ENCODE results near the gene NRIP2.
"Not testable (repeated sequence)": the region's sequence is repeated elsewhere in the genome, so short reads cannot be mapped to it uniquely, and the experiment has no call there.

The NRIP2 gene, protein sequence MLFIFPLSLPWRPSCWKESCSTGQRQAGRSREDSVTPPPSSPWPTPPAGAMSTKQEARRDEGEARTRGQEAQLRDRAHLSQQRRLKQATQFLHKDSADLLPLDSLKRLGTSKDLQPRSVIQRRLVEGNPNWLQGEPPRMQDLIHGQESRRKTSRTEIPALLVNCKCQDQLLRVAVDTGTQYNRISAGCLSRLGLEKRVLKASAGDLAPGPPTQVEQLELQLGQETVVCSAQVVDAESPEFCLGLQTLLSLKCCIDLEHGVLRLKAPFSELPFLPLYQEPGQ

DNA sequence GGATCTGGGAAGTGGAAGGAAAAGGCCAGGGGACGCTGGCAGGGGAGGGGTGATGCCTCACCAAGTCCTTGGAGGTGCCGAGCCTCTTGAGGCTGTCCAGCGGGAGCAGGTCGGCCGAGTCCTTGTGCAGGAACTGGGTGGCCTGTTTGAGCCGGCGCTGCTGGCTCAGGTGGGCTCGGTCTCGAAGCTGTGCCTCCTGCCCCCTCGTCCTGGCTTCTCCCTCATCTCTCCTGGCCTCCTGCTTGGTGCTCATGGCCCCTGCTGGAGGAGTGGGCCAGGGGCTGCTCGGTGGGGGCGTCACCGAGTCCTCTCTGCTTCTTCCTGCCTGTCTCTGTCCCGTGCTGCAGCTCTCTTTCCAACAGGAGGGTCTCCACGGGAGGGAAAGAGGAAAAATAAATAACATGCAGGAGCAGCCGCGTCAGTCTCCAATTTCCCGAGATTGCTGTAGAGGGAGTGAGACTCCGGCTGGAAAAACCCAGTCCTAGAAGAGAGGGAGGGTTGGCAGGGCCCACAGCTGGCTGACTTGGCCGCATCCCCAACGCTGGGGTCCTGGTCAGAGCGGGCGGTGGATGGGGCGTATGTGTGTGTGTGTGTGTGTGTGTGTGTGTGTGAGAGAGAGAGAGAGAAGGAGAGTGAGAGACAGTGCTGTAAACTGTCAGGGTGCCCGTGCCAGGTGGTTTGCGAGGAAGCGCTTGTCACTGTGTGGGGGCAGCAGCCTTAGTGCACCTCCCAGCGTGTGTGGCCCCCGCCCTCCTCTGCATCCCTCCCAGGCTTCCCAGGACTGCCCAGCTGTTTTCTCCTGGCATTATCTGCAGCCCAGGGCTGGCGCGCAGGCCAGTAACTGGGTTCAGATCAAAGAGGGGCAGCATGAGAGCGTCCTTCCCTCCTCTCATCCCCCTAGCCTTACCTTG, at the start of gene NRIP2:
NRIP2 (minus strand) TSS at position 455 of the 911 bp plus-strand sequence; CDS start at position 403, 52 bp downstream.
- H3K27me3 ChIP-seq (ENCODE audit: control insufficient read depth, insufficient read depth, low read length), result no peaks in the 10 kb centered on the region
- H3K36me3 ChIP-seq (ENCODE audit: control insufficient read depth, insufficient read depth, low read length), result no peaks in the 10 kb centered on the region
- no peak within 1 kb of the TSS for H3K27ac ChIP-seq (ENCODE audit: low read depth, low read length)
- H3K9ac ChIP-seq (ENCODE audit: low read length), result no peak within 1 kb of the TSS
- H3K4me3 ChIP-seq (ENCODE audit: low read length), result peak within 1 kb of the TSS; percentile 42
- peaks cover 8% of the 10 kb centered on the region for H3K4me1 ChIP-seq (ENCODE audit: control insufficient read depth, insufficient read depth, low read length)

DNA sequence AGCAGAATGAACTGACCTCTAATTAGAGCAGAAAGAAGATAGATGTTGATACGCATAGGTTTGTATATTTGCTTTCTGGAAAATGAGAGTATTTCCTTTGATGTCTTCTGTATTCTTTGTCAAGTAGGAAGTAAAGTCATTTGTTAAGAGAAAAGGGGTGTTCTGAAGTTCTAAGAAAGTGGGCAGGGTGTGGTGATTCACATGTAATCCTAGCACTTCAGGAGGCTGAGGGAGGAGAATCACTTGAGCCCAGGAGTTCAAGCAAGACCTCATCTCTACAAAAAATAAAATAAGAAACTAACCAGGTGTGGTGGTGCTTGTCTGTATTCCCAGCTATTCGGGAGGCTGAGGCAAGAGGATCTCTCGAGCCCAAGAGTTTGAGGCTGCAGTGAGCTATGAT, 45.0 kb upstream of the NRIP2 start:
- H3K36me3 ChIP-seq (ENCODE audit: control insufficient read depth, insufficient read depth, low read length), result no peaks in the 10 kb centered on the region
- H3K4me1 ChIP-seq (ENCODE audit: control insufficient read depth, insufficient read depth, low read length), result no peaks in the 10 kb centered on the region
- no peak overlapping the region for H3K27ac ChIP-seq (ENCODE audit: low read depth, low read length)
- no peaks in the 10 kb centered on the region for H3K27me3 ChIP-seq (ENCODE audit: control insufficient read depth, insufficient read depth, low read length)
- no peak overlapping the region for H3K4me3 ChIP-seq (ENCODE audit: low read length)
- no peak overlapping the region for H3K9ac ChIP-seq (ENCODE audit: low read length)

DNA sequence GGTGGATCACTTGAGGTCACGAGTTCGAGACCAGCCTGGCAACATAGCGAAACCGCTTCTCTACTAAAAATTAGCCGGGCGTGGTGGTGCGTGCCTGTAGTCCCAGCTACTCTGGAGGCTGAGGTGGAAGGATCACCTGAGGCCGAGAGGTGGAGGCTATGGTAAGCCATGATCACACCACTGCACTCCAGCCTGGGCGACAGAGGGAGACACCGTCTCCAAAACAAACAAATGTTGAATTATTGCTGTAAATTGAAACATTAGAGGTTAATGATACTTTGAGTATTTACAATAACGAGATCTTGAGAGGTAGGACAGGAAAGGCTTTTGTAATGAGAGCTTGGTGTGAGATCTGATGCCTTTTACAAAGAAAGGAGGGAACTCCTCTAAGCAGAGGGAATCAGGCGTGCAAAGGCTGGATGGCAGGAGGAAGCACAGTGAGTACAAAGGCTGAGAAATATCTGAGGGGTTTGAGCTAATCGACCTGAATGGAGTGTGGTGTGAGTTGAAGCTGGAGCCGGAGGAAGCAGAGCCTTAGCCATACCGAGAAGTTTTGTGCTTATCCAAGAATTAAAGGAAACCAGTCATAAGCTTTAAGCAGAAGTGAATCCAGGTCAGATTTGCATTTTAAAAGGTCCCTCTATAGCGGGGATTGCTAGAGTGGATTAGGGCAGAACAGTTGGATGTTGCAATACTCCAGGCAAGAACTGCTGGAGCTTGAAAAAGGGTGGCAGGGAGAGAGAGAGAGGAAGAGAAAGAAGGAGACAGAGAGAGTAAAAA, 43.3 kb upstream of the NRIP2 start:
- Histone ChIP-seq H3K27ac (ENCODE audit: low read depth, low read length) (peak overlapping the region; percentile 85), H3K4me3 (ENCODE audit: low read length) (peak overlapping the region; percentile 89), H3K36me3 (ENCODE audit: control insufficient read depth, insufficient read depth, low read length) (no peaks in the 10 kb centered on the region), H3K4me1 (ENCODE audit: control insufficient read depth, insufficient read depth, low read length) (no peaks in the 10 kb centered on the region), H3K9ac (ENCODE audit: low read length) (peak overlapping the region; percentile 50), H3K27me3 (ENCODE audit: control insufficient read depth, insufficient read depth, low read length) (no peaks in the 10 kb centered on the region)

DNA sequence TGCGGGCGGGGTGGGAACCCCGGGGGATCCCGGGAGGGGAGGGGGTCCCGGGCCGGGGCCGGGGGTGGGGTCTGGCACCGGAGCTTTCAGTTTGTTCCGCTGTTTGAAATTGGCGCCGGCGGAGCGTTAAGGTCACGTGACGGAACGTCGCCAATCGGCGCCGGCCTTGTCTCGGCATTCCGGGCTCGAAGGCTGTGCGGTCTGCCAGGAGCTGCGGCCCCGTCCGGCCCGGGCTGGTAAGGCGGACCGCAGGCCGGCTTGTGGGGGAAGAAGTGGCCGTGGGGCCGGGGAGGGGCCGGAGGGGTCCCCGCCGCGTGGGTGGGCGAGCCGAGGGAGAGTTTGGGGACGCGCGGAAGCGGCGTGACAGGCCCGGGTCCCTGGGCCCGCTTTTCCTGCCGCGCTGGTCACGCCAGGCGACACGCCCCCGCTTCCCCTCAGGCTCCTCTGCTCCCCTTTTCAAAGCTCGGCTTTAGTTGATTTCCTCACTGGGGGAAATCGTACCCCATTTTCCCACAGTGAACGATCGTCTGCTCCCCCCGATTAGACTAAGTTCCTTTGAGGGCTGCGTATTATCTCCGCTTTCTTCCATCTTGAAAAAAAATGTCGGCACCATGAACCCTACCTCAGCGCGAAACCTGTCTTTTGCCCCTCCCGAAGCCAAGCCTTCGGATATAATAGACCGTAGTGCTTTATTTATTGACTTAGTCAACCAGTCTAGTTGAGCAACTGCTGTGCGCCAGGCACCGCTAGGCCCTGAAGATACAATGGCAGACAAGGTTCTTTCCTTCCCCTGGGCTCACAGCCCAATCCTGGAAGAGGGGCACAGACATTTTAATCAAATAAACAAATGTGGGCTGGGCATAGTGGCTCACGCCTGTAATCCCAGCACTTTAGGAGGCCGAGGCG, 42.5 kb upstream of the NRIP2 start, which contains the start of the genes FOXM1 and RHNO1:
FOXM1 (minus strand) TSS at position 128 of the 906 bp plus-strand sequence. CDS start 2,696 bp downstream, outside the sequence.
RHNO1 (plus strand) TSS at position 177 of the 906 bp plus-strand sequence. CDS start 8,144 bp downstream, outside the sequence.
- H3K4me3 ChIP-seq (ENCODE audit: low read length), result peak within 1 kb of the TSS; percentile 89
- H3K36me3 ChIP-seq (ENCODE audit: control insufficient read depth, insufficient read depth, low read length), result no peaks in the 10 kb centered on the region
- H3K9ac ChIP-seq (ENCODE audit: low read length), result peak within 1 kb of the TSS; percentile 50
- H3K27ac ChIP-seq (ENCODE audit: low read depth, low read length), result peak within 1 kb of the TSS; percentile 85
- H3K4me1 ChIP-seq (ENCODE audit: control insufficient read depth, insufficient read depth, low read length), result no peaks in the 10 kb centered on the region
- no peaks in the 10 kb centered on the region for H3K27me3 ChIP-seq (ENCODE audit: control insufficient read depth, insufficient read depth, low read length)

DNA sequence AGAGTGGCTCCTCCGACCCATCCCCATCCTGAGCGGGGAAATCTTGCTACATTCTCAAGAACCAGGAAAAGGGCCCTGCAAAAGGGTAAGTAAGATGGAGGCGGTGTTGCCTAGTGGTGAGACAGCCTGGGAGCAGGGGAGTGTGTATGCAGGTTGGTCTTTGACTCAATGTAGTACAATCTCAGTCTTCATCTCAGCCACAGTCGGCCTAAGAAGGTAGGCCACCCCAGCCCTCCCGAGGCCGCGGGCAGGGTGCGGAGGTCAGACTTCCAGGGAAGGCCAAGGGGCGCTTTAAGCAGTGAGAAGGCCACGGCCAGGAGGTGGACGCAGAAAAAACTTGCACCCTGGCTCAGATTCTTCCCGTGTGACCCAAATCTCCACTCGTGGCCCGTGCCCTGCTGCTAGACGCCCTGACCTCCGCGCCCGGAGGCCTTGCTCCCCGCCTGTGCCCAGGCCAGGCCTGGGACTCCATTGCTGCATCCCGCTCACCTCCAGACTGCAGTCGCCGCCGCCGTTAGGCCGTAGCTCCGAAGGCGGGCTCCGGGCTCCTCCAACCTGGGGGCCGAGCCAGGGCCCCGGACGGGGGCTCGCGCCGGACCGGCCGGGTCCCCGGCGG, 41.7 kb upstream of the NRIP2 start:
- H3K9ac ChIP-seq (ENCODE audit: low read length), result no peak overlapping the region
- no peaks in the 10 kb centered on the region for H3K4me1 ChIP-seq (ENCODE audit: control insufficient read depth, insufficient read depth, low read length)
- H3K36me3 ChIP-seq (ENCODE audit: control insufficient read depth, insufficient read depth, low read length), result no peaks in the 10 kb centered on the region
- H3K4me3 ChIP-seq (ENCODE audit: low read length), result peak overlapping the region; percentile 89
- no peaks in the 10 kb centered on the region for H3K27me3 ChIP-seq (ENCODE audit: control insufficient read depth, insufficient read depth, low read length)
- no peak overlapping the region for H3K27ac ChIP-seq (ENCODE audit: low read depth, low read length)

DNA sequence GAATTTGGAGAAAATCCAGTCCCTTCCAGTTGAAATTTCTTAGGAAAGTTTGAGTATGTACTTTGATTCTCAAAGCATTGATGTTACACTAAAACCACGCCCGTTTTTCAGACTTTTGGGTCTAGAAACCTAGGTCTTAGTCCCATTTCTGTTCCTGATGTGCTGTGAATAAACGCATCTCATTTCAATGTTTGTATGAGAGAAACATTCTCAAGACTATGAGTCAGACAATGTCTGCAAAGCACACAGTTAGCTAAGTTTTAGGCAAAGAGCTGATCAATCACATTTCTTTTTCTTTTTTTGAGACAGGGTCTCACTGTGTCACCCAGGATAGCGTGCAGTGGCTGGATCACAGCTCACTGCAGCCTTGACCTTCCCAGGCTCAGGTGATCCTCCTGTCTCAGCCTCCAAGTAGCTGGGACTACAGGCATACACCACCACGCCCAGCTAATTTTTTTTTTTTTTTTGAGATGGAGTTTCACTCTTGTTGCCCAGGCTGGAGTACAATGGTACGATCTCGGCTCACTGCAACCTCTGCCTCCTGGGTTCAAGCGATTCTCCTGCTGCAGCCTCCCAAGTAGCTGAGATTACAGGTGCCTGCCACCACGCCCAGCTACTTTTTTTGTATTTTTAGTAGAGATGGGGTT, 34.3 kb upstream of the NRIP2 start:
- H3K36me3 ChIP-seq (ENCODE audit: control insufficient read depth, insufficient read depth, low read length); H3K27me3 ChIP-seq (ENCODE audit: control insufficient read depth, insufficient read depth, low read length); H3K4me3 ChIP-seq (ENCODE audit: low read length); H3K27ac ChIP-seq (ENCODE audit: low read depth, low read length); H3K4me1 ChIP-seq (ENCODE audit: control insufficient read depth, insufficient read depth, low read length); H3K9ac ChIP-seq (ENCODE audit: low read length): not testable (repeated sequence)

DNA sequence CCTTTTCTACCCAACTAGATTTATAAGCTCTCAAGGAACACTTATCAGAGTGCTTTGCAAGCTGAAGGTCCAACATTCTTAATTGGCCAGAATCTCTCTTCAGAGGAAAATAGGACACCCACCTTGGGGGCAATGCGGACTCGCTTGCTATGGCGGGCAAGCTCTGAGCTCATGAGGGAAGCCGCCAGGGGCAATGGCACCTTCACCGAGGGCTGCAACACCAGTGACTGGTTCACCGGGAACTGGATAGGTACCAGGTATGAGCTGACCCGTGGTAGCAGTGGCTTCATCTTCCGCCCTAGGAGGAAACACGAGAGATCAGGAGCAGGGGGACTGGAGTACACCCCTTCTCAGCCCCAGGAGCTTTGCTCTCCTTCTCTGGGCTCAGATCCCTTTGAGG, 29.4 kb upstream of the NRIP2 start:
- no peak overlapping the region for H3K27ac ChIP-seq (ENCODE audit: low read depth, low read length)
- H3K27me3 ChIP-seq (ENCODE audit: control insufficient read depth, insufficient read depth, low read length), result no peaks in the 10 kb centered on the region
- no peak overlapping the region for H3K4me3 ChIP-seq (ENCODE audit: low read length)
- no peaks in the 10 kb centered on the region for H3K36me3 ChIP-seq (ENCODE audit: control insufficient read depth, insufficient read depth, low read length)
- no peaks in the 10 kb centered on the region for H3K4me1 ChIP-seq (ENCODE audit: control insufficient read depth, insufficient read depth, low read length)
- H3K9ac ChIP-seq (ENCODE audit: low read length), result no peak overlapping the region

DNA sequence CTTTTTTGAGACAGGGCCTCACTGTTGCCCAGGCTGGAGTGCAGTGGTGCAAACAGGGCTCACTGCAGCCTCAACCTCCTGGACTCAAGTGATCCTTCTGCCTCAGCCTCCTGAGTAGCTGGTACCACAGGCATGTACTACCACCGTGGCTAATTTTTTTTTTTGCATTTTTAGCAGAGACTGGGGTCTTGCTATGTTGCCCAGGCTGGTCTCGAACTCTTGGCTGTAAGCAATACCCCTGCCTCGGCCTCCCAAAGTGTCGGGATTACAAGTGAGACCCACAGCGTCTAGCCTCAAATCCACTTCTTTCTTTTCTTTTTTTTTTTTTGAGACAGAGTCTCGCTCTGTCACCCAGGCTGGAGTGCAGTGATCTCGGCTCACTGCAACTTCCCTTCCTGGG, 28.6 kb upstream of the NRIP2 start:
- H3K27ac ChIP-seq (ENCODE audit: low read depth, low read length); H3K4me3 ChIP-seq (ENCODE audit: low read length); H3K9ac ChIP-seq (ENCODE audit: low read length); H3K4me1 ChIP-seq (ENCODE audit: control insufficient read depth, insufficient read depth, low read length); H3K36me3 ChIP-seq (ENCODE audit: control insufficient read depth, insufficient read depth, low read length); H3K27me3 ChIP-seq (ENCODE audit: control insufficient read depth, insufficient read depth, low read length): not testable (repeated sequence)

DNA sequence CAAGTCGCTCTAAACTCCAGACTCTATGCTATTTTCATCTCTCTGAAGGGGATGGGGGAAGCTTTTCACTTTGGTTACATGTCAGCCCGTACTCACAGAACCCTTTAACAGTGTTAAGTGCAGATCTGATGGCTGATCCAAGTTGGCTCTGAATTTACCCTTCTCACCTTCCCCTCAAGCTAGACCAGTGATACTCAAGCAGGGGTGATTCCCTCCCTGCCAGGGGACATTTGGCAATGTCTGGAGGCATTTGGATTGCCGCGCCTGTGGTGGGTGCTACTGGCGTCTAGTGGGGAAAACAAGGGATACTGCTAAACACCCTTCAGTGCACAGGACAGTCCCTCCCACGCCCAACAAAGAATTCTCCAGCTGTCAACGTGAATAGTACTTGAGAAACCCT, 28.0 kb upstream of the NRIP2 start:
- Histone ChIP-seq H3K27ac (ENCODE audit: low read depth, low read length) (no peak overlapping the region), H3K4me1 (ENCODE audit: control insufficient read depth, insufficient read depth, low read length) (no peaks in the 10 kb centered on the region), H3K9ac (ENCODE audit: low read length) (no peak overlapping the region), H3K4me3 (ENCODE audit: low read length) (no peak overlapping the region), H3K27me3 (ENCODE audit: control insufficient read depth, insufficient read depth, low read length) (no peaks in the 10 kb centered on the region), H3K36me3 (ENCODE audit: control insufficient read depth, insufficient read depth, low read length) (no peaks in the 10 kb centered on the region)

DNA sequence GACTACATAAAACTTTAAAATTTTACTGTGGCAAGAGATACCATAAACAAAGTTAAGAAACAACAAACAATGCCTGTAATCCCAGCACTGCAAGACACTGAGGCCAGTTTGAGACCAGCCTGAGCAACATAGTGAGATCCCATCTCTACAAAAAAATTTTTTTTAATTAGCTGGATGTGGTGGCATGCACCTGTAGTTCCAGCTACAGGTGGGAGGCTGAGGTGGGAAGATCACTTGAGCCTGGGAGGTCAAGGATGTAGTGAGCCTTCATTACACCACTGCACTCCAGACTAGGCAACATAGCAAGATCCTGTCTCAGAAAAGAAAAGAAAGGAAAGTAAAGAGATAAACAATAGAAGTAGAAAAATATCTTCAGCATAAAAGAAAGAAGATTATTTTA, 25.3 kb upstream of the NRIP2 start:
- no peaks in the 10 kb centered on the region for H3K36me3 ChIP-seq (ENCODE audit: control insufficient read depth, insufficient read depth, low read length)
- H3K27me3 ChIP-seq (ENCODE audit: control insufficient read depth, insufficient read depth, low read length), result no peaks in the 10 kb centered on the region
- no peak overlapping the region for H3K9ac ChIP-seq (ENCODE audit: low read length)
- no peak overlapping the region for H3K27ac ChIP-seq (ENCODE audit: low read depth, low read length)
- no peaks in the 10 kb centered on the region for H3K4me1 ChIP-seq (ENCODE audit: control insufficient read depth, insufficient read depth, low read length)
- H3K4me3 ChIP-seq (ENCODE audit: low read length), result no peak overlapping the region

DNA sequence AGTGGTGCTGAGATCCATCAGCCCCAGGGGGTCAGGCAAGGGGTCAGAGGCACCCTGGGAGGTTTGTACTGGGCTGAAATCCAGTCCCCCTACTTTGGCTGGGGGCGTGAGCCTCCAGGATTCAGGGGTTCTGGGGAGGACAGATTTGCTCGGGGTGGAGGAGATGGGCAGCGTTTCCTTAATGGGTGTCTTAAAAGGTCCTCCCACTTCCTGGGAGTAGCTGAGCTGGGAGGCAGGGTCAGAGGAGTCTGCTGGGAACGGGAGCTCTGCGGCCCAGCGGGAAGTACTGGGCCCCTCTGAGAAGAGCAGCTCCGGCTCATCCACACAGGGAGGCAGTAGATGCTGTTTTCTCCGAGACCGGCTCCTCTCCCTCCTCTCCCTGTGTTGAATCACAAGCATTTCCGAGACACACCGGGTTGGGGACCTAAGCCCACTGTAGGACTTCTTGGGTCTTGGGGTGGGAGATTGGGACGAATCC, 24.1 kb upstream of the NRIP2 start:
- H3K9ac ChIP-seq (ENCODE audit: low read length), result no peak overlapping the region
- H3K27ac ChIP-seq (ENCODE audit: low read depth, low read length), result no peak overlapping the region
- no peaks in the 10 kb centered on the region for H3K27me3 ChIP-seq (ENCODE audit: control insufficient read depth, insufficient read depth, low read length)
- H3K36me3 ChIP-seq (ENCODE audit: control insufficient read depth, insufficient read depth, low read length), result no peaks in the 10 kb centered on the region
- no peaks in the 10 kb centered on the region for H3K4me1 ChIP-seq (ENCODE audit: control insufficient read depth, insufficient read depth, low read length)
- H3K4me3 ChIP-seq (ENCODE audit: low read length), result no peak overlapping the region

Measured in rectal smooth muscle tissue (tissue), 1 donor.